ENCODE results near the gene PKIG. TPM values are rescaled to one million over a fixed set of nuclear protein-coding genes. Genes with fewer than 3 reads are reported as not detected.

The PKIG gene
- total RNA-seq, 4 donors from 2014 or later, result 67.1 to 250 (median 145) TPM

GRCh38 chr20:44629017-44629385 is 46.6 kb downstream of the PKIG start:
- H3K9me3 ChIP-seq, result no peaks in the 10 kb centered on the region

DNA sequence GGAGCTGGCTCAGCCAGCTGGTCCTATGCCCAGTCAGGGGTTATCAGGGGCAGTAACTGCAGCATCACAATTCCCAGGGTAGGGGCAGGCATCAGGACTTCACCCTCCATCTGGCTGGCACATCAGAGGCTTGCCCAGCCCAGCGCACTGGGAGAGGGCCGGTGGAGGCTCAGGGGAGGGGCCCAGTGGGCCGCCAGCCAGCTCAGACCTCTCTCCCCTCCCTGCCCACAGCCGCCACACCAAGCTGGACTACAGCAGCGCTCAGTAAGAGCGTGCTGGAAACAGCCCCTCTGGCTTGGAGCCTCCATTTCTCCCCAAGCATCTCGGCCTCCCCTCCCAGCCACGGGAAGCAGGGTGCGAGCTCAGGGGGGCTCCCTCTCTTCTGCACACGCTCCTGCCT is 47.2 kb downstream of the PKIG start:
- Histone ChIP-seq H3K9me3 (no peaks in the 10 kb centered on the region), H3K4me1 (no peaks in the 10 kb centered on the region), H3K27me3 (no peaks in the 10 kb centered on the region), H3K36me3 (no peaks in the 10 kb centered on the region), H3K4me3 (no peak overlapping the region), H3K27ac (no peak overlapping the region)
- intact Hi-C loops (cut with DNase I; ENCODE audit: low total_unique reads), result no loop called here
- DNase-seq, result no peak
- TF ChIP-seq POLR2A (IDR thresholded peaks at IDR 0.05), result no peak
- TF ChIP-seq CTCF (IDR thresholded peaks at IDR 0.05), result no peak

More at GRCh38 chr20:44629017-44629385, 46.6 kb downstream of the PKIG start:
- Histone ChIP-seq H3K27me3 (no peaks in the 10 kb centered on the region), H3K36me3 (no peaks in the 10 kb centered on the region), H3K27ac (no peak overlapping the region), H3K4me1 (no peaks in the 10 kb centered on the region), H3K4me3 (no peak overlapping the region)
- DNase-seq, result no peak
- intact Hi-C loops (cut with DNase I; ENCODE audit: low total_unique reads), result no loop called here
- TF ChIP-seq CTCF (IDR thresholded peaks at IDR 0.05) (no peak), POLR2A (IDR thresholded peaks at IDR 0.05) (no peak)

- intact Hi-C loops (cut with DNase I; ENCODE audit: low total_unique reads), result no loop called here
- no peak overlapping the region for H3K4me3 ChIP-seq
- no peaks in the 10 kb centered on the region for H3K9me3 ChIP-seq
- H3K4me1 ChIP-seq, result no peaks in the 10 kb centered on the region
- no peaks in the 10 kb centered on the region for H3K27me3 ChIP-seq
- TF ChIP-seq CTCF (IDR thresholded peaks at IDR 0.05), result no peak
- no peak for TF ChIP-seq POLR2A (IDR thresholded peaks at IDR 0.05)
- no peak for DNase-seq
- no peaks in the 10 kb centered on the region for H3K36me3 ChIP-seq
- H3K27ac ChIP-seq, result no peak overlapping the region
These were observed 47.9 kb downstream of the PKIG start for GRCh38 chr20:44630297-44630696.

DNA sequence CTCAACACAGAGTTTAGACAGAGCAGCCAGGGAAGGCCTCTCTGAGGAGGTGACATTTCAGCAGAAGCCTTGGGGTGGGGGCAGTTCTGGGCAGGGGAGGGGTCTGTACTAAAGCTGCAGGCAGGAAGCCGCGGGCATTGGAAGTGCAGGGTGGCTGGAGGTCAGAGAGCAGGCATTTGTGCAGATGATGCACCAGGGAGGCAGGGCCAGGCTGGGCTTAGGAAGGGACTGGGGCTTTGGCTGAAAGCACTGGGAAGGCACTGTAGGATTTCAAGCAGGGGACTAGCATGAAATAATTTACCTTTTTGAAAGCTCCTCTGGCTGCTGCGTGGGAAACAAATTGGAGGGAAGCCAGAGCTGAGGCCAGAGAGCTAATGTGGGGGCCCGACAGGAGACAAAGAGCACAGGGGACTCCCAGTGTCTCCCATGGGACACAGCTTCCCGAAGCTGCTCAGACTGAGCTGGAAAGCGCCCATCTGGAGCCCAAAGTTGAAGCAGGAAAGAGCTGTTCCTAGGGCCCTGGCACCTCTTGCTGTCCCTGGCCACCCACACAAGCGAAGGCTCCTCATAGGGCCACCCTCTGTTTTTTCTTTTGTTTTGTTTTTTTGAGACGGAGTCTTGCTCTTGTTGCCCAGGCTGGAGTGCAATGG is 49.8 kb downstream of the PKIG start:
- no peaks in the 10 kb centered on the region for H3K36me3 ChIP-seq
- no peaks in the 10 kb centered on the region for H3K4me1 ChIP-seq
- DNase-seq, result no peak
- no peak overlapping the region for H3K27ac ChIP-seq
- H3K4me3 ChIP-seq, result no peak overlapping the region
- H3K27me3 ChIP-seq, result no peaks in the 10 kb centered on the region
- no peaks in the 10 kb centered on the region for H3K9me3 ChIP-seq
- TF ChIP-seq POLR2A (IDR thresholded peaks at IDR 0.05), result no peak
- no peak for TF ChIP-seq CTCF (IDR thresholded peaks at IDR 0.05)
- intact Hi-C loops (cut with DNase I; ENCODE audit: low total_unique reads), result no loop called here

- Histone ChIP-seq H3K27ac (no peak overlapping the region), H3K36me3 (no peaks in the 10 kb centered on the region), H3K27me3 (no peaks in the 10 kb centered on the region), H3K4me1 (no peaks in the 10 kb centered on the region), H3K9me3 (no peaks in the 10 kb centered on the region), H3K4me3 (no peak overlapping the region)
- DNase-seq, result no peak
- TF ChIP-seq CTCF (IDR thresholded peaks at IDR 0.05) (no peak), POLR2A (IDR thresholded peaks at IDR 0.05) (no peak)
- intact Hi-C loops (cut with DNase I; ENCODE audit: low total_unique reads), result no loop called here
These were observed 50.9 kb downstream of the PKIG start for GRCh38 chr20:44633187-44633810.
